GM21447 (cell line): ENCODE measurements around the gene ZNF555.
"Not testable (repeated sequence)": the region's sequence is repeated elsewhere in the genome, so short reads cannot be mapped to it uniquely, and the experiment has no call there.

ENCODE experiments used
- ATAC-seq: cut with Tn5 transposase; IDR thresholded peaks from one replicate; pipeline ENCODE4 v1.9.1; 2021; ENCODE audit not compliant: unreplicated experiment

ZNF555 gene

DNA sequence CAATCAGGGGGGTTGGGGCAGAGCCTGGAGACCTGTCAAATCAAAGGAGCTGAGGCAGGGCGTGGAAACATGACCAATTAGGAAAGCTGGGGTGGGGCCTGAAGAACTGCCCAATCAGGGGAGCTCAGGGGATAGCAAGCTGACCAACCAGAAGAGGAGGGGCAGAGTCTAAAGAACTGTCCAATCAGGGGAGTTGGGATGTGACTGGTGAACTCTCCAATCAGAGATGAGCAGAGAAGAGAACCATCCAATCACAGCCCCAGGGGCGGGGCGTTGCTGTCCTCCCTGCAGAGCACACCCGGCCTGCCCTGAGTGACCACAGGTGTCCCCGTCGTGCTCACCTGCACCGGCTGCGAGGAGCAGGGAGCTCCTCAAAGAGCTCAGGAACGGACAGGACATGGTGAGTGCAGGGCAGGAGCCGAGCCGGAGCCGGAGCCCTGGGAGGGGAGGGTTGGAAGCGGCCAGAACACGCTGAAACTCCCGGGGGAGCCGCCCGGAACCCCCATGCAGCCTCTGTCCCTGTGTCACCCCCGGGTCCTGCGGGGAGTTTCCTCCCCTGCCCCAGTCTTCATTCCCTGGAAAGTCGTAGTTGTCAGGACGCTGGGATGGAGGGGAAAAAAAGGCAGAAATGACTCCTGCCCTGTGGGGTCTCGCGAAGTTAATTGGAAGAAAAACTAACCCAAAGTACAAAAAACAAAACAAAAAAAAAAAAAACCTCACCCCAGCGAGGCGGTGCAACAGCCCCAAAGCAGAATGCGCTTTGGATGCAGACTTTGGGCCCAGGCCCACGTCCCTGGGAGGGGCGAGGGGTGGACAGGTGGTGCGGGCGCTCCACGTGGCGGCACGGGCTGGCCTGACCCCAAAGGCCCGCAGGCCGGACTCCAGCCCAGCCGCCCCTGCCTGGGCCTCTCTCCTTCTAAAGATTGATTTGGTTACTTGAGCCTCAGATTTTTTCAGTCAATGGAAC lies 26.0 kb downstream of the ZNF555 start, which contains the start of gene ZNF556:
TSS of gene ZNF556 (plus strand) at position 311 of the 967 bp plus-strand sequence. CDS start at position 398, 87 bp downstream.
- ATAC-seq, result no peak

DNA sequence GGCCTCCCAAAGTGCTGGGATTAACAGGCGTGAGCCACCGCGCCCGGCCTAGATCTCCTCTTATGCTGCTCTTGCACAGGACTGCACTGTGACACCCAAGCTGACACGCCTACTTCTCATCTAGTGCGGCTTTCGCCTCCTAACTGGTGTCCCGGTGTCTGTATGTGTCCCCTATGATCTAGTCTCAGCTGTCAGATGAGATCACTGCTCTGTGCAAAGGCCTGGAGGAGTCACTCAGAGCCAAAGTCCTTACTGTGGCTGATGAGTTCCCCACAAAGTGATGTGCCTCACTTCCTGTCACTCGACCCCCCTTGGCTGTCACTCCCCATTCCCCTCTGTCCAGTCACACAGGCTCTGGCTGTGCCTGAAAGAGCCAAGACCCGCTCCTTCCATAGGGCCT lies 28.3 kb downstream of the ZNF555 start:
- ATAC-seq, result no peak

DNA sequence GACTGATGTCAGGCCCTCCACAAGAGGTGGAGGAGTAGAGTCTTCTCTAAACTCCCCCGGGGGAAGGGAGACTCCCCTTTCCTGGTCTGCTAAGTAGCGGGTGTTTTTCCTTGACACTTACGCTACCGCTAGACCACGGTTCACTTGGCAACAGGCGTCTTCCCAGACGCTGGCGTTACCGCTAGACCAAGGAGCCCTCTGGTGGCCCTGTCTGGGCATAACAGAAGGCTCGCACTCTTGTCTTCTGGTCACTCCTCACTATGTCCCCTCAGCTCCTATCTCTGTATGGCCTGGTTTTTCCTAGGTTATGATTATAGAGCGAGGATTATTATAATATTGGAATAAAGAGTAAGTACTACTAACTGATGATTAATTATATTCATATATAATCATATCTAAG lies 30.9 kb downstream of the ZNF555 start:
- not testable (repeated sequence) for ATAC-seq

DNA sequence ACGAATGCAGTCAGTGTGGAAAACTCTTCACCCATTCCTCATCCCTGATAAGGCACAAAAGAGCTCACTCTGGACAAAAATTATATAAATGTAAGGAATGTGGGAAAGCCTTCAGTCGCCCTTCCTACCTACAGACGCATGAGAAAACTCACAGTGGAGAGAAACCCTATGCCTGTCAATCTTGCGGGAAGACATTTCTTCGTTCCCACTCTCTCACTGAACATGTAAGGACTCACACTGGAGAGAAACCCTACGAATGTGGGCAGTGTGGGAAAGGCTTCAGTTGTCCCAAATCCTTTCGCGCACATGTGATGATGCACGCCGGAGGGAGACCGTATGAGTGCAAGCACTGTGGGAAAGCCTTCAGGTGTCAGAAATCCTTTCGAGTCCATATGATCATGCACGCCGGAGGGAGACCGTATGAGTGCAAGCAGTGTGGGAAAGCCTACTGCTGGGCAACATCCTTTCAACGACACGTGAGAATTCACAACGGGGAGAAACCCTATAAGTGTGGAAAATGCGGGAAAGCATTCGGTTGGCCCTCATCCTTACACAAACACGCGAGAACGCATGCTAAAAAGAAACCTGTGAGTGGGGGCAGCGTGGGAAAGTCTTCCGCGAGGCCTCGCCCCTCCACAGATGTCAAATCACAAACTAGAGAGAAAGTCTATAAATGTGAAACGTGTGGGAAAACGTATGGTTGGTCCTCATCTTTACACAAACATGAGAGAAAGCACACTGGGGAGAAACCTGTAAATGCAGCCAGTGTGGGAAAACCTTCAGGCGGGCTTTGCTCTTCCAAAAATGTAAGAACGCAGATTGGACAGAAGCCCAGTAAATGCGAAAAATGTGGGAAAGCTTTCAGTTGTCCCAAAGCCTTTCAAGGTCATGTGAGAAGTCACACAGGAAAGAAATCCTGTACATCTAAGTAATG lies 36.4 kb downstream of the ZNF555 start:
- ATAC-seq, result no peak

DNA sequence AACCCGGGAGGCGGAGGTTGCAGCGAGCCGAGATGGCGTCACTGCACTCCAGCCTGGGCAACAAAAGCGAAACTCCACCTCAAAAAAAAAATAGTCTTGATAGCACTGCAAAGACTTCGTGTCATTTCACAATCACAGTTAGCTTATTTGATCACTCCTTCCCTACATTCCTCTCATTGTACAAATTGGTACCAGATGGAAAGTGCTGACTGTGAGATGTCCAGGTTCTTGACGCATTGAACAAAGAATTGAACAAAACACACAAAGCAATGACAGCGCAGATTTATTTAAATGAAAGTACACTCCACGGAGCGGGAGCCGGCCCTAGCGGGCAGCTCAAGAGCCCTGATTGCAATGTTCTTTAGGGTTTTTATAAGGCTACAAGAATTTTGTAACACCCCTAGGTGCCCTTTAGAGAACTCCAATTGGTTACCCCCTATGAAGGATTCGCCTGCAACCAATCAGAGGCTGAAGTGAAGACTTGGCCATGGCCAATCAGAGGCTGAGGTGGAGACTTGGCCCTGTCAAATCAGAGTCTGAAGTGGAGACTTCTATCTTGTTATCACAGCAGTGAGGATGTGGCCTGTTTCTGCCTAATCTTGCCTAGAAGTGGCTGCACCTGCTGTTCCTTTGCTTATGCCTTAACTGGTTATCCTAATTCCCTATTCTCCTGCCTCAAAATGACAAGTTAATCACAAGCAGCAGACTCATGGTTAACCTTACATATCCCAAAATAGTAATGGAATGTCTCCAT lies 42.6 kb downstream of the ZNF555 start:
- no peak for ATAC-seq

DNA sequence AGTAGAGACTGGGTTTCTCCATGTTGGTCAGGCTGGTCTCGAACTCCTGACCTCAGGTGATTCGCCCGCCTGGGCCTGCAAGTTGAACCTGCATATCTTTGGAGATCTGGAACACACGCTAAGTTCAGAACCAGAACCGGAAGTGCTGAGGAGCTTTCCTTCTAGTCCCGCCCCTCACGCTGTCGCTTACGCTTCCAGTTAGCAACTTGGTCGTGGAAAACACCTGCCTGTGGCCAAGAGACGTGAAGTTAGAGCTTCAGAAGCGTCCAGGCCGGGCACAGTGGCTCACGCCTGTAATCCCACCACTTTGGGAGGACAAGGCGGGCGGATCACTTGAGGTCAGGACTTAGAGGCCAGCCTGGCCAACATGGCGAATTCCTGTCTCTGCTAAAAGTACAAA lies 44.5 kb downstream of the ZNF555 start:
- ATAC-seq, result no peak

DNA sequence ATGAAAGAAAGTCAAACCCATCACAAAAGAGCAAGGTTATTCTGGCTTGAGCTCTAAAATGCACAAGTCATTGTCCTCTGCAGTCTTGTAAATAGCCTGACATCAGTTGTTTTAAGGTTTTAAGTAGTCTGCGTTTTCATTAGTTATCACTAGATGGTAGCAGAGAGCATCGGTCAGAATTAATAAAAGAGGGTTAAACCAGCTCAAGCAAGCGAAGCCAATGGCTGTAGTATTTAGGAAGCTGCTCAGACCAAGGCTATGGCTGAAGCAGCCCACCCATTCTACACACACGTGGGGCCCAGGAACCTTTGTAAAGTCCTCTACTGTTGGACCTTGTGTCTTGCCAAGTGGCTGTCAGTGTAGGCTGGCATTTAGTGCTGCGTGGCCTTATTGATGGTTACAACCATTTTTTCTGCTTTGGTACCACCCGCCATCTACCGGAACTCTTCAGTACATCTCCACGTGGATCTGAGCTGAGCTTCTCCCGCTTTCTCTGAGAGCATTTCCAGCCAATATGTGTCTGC lies 46.2 kb downstream of the ZNF555 start:
- ATAC-seq, result no peak

DNA sequence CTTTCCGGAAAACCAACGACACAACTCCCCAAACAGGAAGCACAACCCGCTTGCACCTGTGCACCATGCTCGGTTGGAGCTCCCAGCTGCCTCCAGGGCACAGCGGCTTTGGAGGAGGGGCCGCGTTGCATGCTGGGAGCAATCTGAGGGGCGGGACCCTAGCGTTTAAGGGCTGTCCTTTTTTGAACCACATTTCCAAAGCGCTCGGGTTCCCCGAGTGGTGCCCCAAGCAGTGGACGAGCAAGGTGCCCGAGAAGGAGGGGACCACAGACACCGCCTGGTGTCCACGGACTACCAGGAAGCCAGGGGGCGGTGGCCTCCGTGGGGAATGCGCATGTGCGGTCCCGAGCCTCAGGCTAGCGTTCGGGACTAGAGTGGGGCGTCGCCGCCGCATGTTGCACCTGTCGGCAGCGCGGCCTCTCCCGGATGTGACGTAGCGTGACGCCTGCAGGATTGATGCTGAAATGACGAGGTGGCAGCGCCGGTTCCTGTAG lies 47.5 kb downstream of the ZNF555 start:
- no peak for ATAC-seq

DNA sequence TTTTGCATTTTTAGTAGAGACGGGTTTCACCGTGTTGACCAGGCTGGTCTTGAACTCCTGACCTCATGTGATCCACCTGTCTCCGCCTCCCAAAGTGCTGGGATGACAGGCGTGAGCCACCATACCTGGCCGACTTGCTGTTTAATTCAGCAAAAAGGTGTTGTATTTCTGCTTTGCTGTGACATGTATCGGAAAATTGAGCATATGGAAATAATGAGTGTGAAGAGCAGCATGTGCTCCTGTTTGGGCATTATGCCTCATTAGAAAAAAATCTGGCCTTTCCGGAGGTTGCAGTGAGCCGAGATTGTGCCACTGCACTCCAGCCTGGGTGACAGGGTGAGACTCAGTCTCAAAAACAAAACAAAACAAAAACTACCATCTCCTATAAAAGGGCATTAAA lies 49.3 kb downstream of the ZNF555 start:
- ATAC-seq, result not testable (repeated sequence)

DNA sequence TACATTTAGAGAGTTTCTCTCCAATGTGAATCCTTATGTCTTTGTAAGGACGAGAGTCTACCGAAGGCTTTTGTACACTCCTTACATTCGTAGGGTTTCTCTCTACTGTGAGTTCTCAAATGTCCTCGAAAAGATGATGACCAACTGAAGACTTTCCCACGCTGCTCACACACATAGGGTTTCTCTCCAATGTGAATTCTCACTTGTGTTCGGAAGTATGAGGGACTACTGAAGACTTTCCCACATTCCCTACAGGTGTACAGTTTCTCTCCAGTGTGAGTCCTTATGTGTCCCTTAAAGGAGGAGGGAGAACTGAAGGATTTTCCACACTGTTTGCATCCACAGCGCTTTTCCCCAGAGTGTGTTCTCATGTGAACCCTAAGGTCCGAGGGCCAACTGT lies 55.4 kb downstream of the ZNF555 start:
- no peak for ATAC-seq

DNA sequence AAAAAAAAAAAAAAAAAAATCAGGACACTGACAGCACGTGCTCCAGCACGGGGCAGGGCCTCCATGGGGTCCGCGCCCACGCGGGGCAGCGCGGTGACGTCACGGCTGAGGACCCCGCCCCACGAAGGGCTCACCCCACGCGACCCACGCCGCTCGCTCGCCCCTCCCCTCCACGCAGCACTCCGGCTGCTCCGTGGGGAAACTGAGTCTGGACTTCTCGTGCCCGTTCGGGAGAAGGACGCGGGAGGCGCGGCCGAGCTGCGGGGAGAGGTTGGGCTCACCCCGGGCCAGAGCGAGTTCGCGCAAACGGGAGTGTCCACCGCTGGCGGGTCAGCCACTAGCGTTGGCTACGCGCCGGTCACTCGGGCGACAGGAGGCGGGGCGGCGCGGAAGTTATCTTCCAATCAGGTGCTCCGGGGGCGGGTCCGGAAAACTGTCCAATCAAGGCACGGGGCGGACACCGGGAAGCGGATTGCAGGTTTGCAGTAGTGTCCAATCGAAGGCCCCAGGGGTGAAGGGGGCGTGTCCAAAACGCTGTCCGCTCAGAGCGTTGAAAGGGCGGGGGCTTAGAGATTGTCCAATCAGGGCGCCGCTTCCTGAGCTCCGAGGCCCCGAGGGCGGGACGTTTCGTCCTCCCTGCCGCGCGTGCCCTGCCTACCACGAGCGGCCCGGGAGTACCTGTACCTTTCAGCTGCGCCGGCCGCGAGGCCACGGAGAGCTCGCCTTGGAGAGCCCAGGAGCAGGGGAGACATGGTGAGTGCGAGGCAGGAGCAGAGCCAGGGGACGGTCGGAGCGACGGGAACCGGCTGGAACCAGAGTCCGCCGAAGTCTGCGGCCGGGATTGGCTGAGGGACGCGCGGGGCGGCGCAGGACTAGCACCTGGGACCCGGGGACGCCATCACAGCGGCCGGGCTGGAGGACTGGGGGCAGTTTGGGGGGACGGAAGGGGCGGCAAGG lies 59.3 kb downstream of the ZNF555 start, which contains the start of gene ZNF57:
TSS of gene ZNF57 (plus strand) at position 633 of the 957 bp plus-strand sequence. CDS start at position 751, 118 bp downstream.
- peak; percentile 94 for ATAC-seq

DNA sequence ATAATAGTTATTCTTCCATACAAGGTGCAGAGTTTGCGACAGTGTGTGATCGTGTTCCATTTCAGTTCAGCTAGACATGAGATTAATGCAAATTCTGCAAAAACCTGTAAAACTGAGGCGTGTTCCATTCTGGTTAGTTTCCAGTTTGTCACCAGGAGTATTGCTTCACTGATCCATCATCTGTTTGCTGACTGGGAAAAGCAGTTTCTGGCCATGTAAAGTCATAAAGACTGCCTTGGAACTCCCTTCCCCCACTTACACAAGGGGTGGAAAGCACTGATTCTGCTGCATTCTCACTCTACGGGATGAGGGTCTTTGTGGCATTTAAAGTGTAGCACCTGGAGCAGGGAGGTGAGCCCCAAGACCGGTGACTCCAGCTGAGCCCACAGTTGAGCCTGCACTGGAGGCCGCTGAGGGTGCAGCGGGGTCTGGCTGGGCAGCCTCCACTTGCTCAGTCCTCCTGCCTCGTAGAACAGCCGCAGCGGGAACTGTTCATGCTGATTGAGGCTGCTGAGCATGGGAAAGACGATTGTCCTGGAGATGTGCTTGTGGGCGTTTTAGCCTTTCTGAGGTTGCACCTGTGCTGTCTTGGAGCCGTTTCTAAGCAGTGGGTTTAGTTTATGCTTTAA lies 61.4 kb downstream of the ZNF555 start:
- no peak for ATAC-seq

DNA sequence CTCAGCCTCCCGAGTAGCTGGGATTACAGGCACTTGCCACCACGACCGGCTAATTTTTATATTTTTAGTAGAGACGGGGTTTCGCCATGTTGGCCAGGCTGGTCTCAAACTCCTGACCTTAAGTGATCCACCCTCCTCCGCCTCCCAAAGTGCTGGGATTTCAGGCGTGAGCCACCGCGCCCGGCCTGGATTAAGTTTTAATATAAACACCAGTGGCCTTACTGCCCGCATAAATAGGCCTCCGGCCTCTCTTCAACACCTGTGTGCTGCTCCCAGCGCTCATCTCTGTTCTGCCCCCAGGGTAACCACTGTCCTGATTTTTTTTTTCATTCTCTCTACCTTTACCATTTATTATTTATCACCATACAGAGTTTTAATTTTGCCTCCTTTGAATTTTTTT lies 62.1 kb downstream of the ZNF555 start:
- ATAC-seq, result not testable (repeated sequence)

DNA sequence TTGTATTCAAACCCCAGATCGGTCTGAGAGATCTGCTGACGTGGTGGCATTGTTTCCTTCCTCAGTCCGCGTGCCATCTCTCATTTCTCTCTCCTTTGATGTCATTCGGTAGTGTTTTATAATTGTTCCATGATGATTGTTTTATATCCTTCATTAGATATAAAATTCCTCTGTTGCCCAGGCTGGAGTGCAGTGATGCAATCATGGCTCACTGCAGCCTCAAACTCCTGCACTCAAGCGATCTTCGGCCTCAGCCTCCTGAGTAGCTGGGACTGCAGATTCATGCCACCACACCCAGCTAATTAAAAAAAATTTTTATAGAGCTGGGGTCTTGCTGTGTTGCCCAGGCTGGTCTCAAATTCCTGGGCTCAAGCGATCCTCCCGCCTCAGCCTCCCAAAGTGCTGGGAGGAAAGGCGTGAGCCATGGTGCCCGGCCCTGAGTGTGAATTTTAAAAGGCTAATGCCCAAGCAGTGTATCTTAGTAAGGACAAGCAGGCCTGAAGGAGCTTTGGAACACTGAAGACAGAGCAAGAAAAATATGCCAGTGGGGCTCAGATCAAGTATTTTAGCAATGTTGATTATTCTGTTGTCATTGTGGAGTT lies 64.7 kb downstream of the ZNF555 start:
- no peak for ATAC-seq

DNA sequence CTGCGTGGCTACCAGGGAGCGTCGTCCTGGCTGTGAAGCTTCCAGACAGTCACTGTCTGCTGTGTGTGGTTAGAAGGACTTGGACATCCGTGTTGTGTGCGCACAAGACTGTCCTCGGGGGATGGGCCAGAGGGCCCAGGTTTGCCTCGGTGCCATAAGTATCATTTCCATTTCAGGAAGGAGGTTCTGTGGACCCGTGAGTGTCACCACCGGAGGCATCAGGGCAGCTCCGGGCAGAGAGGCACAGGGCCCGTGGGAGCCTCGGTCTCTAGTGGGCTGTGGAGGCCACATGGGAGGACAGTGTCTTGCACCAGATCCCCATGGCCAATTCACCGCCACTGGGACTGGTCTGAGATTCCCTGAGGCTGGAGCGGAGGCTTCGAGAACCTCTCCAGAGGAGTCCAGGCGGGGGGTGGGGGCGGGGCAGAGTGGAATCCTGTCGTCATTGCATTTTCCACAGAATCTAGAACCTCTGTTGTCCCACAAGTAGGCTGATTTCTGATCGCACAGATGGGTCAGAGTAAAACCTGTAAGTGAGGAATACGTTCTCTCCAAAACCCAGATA lies 65.4 kb downstream of the ZNF555 start:
- no peak for ATAC-seq
